CD4-positive, CD25-positive, alpha-beta regulatory T cell (primary cell): ENCODE data around the gene RCE1. TPM values are rescaled to one million over a fixed set of nuclear protein-coding genes. Genes with fewer than 3 reads are reported as not detected.

Experiments
- ATAC-seq, 2 donors: fragments of 150-1000 bp; cut with Tn5 transposase; one replicate each; pipeline ENCODE4 v1.10.0; 2021; ENCODE audit warnings: low read depth in 2 of 2, moderate number of reproducible peaks in 2 of 2, moderate library complexity in 1 of 2
- DNase-seq, 3 donors: peaks; one replicate each; pipeline versions ENCODE4 v3.0.0 to v3.0.0-alpha.2; 2012 to 2022; ENCODE audit warnings: mixed read lengths in 1 of 3
- H3K27ac ChIP-seq: one replicate; pipeline ENCODE4 v1.7.0; 2013; ENCODE audit warnings: mild to moderate bottlenecking, low read length; ENCODE audit not compliant: insufficient read depth, poor library complexity, severe bottlenecking
- H3K27me3 ChIP-seq: one replicate; pipeline ENCODE4 v1.7.0; 2013; ENCODE audit warnings: low read length; ENCODE audit not compliant: control insufficient read depth, insufficient read depth
- H3K36me3 ChIP-seq: one replicate; pipeline ENCODE4 v1.7.0; 2013; ENCODE audit warnings: mild to moderate bottlenecking, low read length, moderate library complexity; ENCODE audit not compliant: control insufficient read depth, insufficient read depth
- H3K4me1 ChIP-seq: 2 replicates; pipeline ENCODE4 v1.7.0; 2013; ENCODE audit warnings: mild to moderate bottlenecking, low read length; ENCODE audit not compliant: insufficient read depth, control insufficient read depth, poor library complexity, severe bottlenecking
- H3K4me3 ChIP-seq: one replicate; pipeline ENCODE4 v1.7.0; 2013; ENCODE audit warnings: low read depth, mild to moderate bottlenecking, low read length, moderate library complexity
- H3K9me3 ChIP-seq, 2 experiments: 1 replicate in 1 of 2; 2 replicates in 1 of 2; pipeline ENCODE4 v1.7.0; 2013; ENCODE audit warnings: low read length in 2 of 2, mild to moderate bottlenecking in 1 of 2, moderate library complexity in 1 of 2; ENCODE audit not compliant: control insufficient read depth in 2 of 2
- H3K27ac Mint-ChIP-seq, 3 donors: one replicate each; pipeline ENCODE4 v1.8.0; 2020 to 2022; ENCODE audit warnings: mild to moderate bottlenecking in 3 of 3, mixed read lengths in 3 of 3, moderate library complexity in 2 of 3
- H3K27me3 Mint-ChIP-seq: one replicate; pipeline ENCODE4 v1.8.0; 2022; ENCODE audit warnings: mild to moderate bottlenecking, mixed read lengths
- H3K36me3 Mint-ChIP-seq: one replicate; pipeline ENCODE4 v1.8.0; 2020; ENCODE audit warnings: mixed read lengths
- H3K4me1 Mint-ChIP-seq, 4 donors: one replicate each; pipeline ENCODE4 v1.8.0; 2020 to 2022; ENCODE audit warnings: mixed read lengths in 4 of 4, mild to moderate bottlenecking in 1 of 4
- H3K4me3 Mint-ChIP-seq, 4 donors: one replicate each; pipeline ENCODE4 v1.8.0; 2020 to 2022; ENCODE audit warnings: mild to moderate bottlenecking in 4 of 4, mixed read lengths in 4 of 4, moderate library complexity in 3 of 4
- H3K9me3 Mint-ChIP-seq, 7 donors: one replicate each; pipeline ENCODE4 v1.8.0; 2020 to 2022; ENCODE audit warnings: mixed read lengths in 7 of 7, mild to moderate bottlenecking in 3 of 7, moderate library complexity in 2 of 7
- polyA plus RNA-seq, 4 donors: library from polyadenylated mRNA; unstranded; fragments of 300-500 nt; fragmentation: Illumina TruSeq; gene quantifications; one replicate each; pipeline ENCODE4 v1.2.3, GENCODE V29; 2021
- total RNA-seq: library from RNA; stranded (reverse); gene quantifications from one replicate; pipeline ENCODE4 v1.2.3, GENCODE V29; 2022

Gene RCE1
- total and polyA plus RNA-seq, 5 donors from 2014 or later: 20.6 to 45.6 (median 22.2) TPM

GRCh38 chr11:66840317-66841091, 2.7 kb upstream of the RCE1 start:
- Histone ChIP-seq H3K4me3 (peak overlapping the region; percentile 6), H3K27ac (peak overlapping the region; percentile 98), H3K36me3 (peaks cover 25% of the 10 kb centered on the region), H3K9me3 (no peaks in the 10 kb centered on the region), H3K27me3 (no peaks in the 10 kb centered on the region), H3K4me1 (peaks cover 48% of the 10 kb centered on the region)
- ATAC-seq (no peak), DNase-seq (no peak)
- Mint-ChIP-seq H3K4me1 (peaks cover 13 to 68% (median 39%) of the 10 kb centered on the region in 4 donors), H3K4me3 (peak overlapping the region; percentile 44 to 92 (median 56)), H3K27ac (peak overlapping the region; percentile 74 to 97 (median 76)), H3K27me3 (no peaks in the 10 kb centered on the region), H3K9me3 (no peaks in the 10 kb centered on the region), H3K36me3 (peaks cover 7% of the 10 kb centered on the region)

- Mint-ChIP-seq H3K27me3 (no peaks in the 10 kb centered on the region), H3K27ac (peak overlapping the region; percentile 71 to 97 (median 97)), H3K4me3 (peak overlapping the region; percentile 92 to 99 (median 93)), H3K36me3 (peaks cover 7% of the 10 kb centered on the region), H3K4me1 (peaks cover 11 to 64% (median 39%) of the 10 kb centered on the region in 4 donors), H3K9me3 (no peaks in the 10 kb centered on the region)
- Histone ChIP-seq H3K9me3 (no peaks in the 10 kb centered on the region), H3K27me3 (no peaks in the 10 kb centered on the region), H3K27ac (peak overlapping the region; percentile 98), H3K4me3 (peak overlapping the region; percentile 87), H3K36me3 (peaks cover 32% of the 10 kb centered on the region), H3K4me1 (peaks cover 48% of the 10 kb centered on the region)
- ATAC-seq: no peak
- DNase-seq: no peak
These were observed 1.4 kb upstream of the RCE1 start for GRCh38 chr11:66841861-66842260.

DNA sequence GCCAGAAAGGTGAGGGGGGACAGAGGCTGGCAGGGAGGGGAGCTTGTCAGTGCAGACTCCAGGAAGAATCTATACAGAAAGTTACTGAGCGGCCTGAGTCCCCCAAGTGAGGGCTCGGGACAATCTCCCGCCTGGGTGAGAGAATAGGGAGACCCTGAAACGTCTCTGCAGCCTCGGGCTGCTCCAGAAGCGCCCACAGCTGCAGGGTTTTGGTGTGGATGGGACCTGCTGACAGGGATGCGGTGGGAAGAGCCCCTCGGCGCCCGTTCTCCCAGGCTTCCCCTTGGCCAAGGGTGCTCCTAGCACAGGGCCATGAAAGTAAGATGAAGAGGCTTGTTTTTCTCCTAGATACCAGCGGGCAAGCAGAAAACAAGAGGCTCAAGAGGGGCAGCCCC, 743 bp upstream of the RCE1 start:
- H3K4me3 Mint-ChIP-seq: peak overlapping the region; percentile 92 to 99 (median 93)
- Histone ChIP-seq H3K4me3 (peak overlapping the region; percentile 87), H3K36me3 (peaks cover 34% of the 10 kb centered on the region), H3K9me3 (no peaks in the 10 kb centered on the region), H3K4me1 (peaks cover 48% of the 10 kb centered on the region), H3K27ac (peak overlapping the region; percentile 98), H3K27me3 (no peaks in the 10 kb centered on the region)
- H3K27ac Mint-ChIP-seq: peak overlapping the region in 2 of 3 donors; percentile 97
- peaks cover 7% of the 10 kb centered on the region for H3K36me3 Mint-ChIP-seq
- no peak for ATAC-seq
- peak in 1 of 3 donors; percentile 20 for DNase-seq
- peaks cover 11 to 64% (median 39%) of the 10 kb centered on the region in 4 donors for H3K4me1 Mint-ChIP-seq
- H3K27me3 Mint-ChIP-seq: no peaks in the 10 kb centered on the region
- H3K9me3 Mint-ChIP-seq: no peaks in the 10 kb centered on the region

- peaks cover 30% of the 10 kb centered on the region for H3K36me3 ChIP-seq
These were observed 695 bp downstream of the RCE1 start for GRCh38 chr11:66843776-66844495.

GRCh38 chr11:66844496-66845142, 1.4 kb downstream of the RCE1 start:
- H3K4me3 ChIP-seq: peak overlapping the region; percentile 75

More at GRCh38 chr11:66843776-66844495, 695 bp downstream of the RCE1 start:
- Mint-ChIP-seq H3K27me3 (no peaks in the 10 kb centered on the region), H3K4me1 (peaks cover 11 to 56% (median 37%) of the 10 kb centered on the region in 4 donors), H3K36me3 (peaks cover 7% of the 10 kb centered on the region), H3K27ac (peak overlapping the region; percentile 89 to 97 (median 92)), H3K4me3 (peak overlapping the region; percentile 92 to 94 (median 92)), H3K9me3 (no peaks in the 10 kb centered on the region)
- ATAC-seq: no peak
- Histone ChIP-seq H3K4me3 (peak overlapping the region; percentile 75), H3K4me1 (peaks cover 48% of the 10 kb centered on the region), H3K27me3 (no peaks in the 10 kb centered on the region), H3K27ac (peak overlapping the region; percentile 98), H3K9me3 (no peaks in the 10 kb centered on the region)
- no peak for DNase-seq

DNA sequence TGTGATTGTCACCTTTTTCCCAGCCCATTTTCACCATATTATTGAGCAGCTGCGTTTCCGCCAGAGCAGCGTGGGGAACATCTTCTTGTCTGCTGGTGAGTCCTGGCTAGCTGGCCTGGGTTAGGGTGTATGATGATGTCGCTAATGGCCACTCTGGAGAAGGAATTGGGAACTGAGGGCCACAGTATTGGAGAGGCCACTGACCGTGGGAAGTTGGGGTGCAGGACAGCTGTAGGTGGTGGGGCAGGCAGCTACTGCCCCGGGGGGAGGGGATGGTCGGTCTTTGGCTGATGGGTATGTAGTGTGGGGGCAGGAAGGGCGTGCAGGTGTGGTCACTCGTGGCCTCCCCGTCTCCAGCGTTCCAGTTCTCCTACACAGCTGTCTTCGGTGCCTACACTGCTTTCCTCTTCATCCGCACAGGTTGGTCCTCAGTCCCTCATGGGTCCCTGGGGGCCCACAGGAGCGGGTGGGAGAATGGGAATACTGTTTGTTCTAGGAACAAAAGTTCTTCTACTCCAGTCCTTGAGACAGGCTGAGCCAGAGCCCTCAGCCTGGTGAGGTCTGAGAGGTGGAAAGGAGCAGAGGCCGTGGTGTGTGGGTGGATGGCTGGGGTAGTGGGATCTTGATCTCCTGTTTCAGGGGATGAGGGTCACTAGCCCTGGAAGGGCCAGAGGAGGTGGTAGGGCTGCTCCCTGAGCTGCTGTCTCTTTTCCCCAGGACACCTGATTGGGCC, 2.1 kb downstream of the RCE1 start:
- H3K27ac Mint-ChIP-seq: peak overlapping the region in 2 of 3 donors; percentile 51 to 97
- no peaks in the 10 kb centered on the region for H3K27me3 ChIP-seq
- no peaks in the 10 kb centered on the region for H3K9me3 ChIP-seq
- peaks cover 11 to 43% (median 29%) of the 10 kb centered on the region in 4 donors for H3K4me1 Mint-ChIP-seq
- peaks cover 37% of the 10 kb centered on the region for H3K4me1 ChIP-seq
- H3K4me3 ChIP-seq: no peak overlapping the region
- H3K27ac ChIP-seq: no peak overlapping the region
- no peak for DNase-seq
- ATAC-seq: no peak
- H3K9me3 Mint-ChIP-seq: no peaks in the 10 kb centered on the region
- H3K4me3 Mint-ChIP-seq: peak overlapping the region; percentile 60 to 94 (median 90)
- H3K36me3 Mint-ChIP-seq: peaks cover 4% of the 10 kb centered on the region
- H3K36me3 ChIP-seq: peaks cover 21% of the 10 kb centered on the region
- H3K27me3 Mint-ChIP-seq: no peaks in the 10 kb centered on the region

More at GRCh38 chr11:66844496-66845142, 1.4 kb downstream of the RCE1 start:
- Histone ChIP-seq H3K36me3 (peaks cover 26% of the 10 kb centered on the region), H3K27me3 (no peaks in the 10 kb centered on the region), H3K4me1 (peaks cover 44% of the 10 kb centered on the region), H3K27ac (no peak overlapping the region), H3K9me3 (no peaks in the 10 kb centered on the region)
- no peak for ATAC-seq
- Mint-ChIP-seq H3K27me3 (no peaks in the 10 kb centered on the region), H3K27ac (peak overlapping the region; percentile 89 to 97 (median 92)), H3K4me1 (peaks cover 11 to 50% (median 34%) of the 10 kb centered on the region in 4 donors), H3K4me3 (peak overlapping the region; percentile 92 to 94 (median 92)), H3K9me3 (no peaks in the 10 kb centered on the region), H3K36me3 (peaks cover 7% of the 10 kb centered on the region)
- DNase-seq: no peak

GRCh38 chr11:66845876-66846212, 2.6 kb downstream of the RCE1 start:
- ATAC-seq (no peak), DNase-seq (no peak)
- peaks cover 11 to 37% (median 24%) of the 10 kb centered on the region in 4 donors for H3K4me1 Mint-ChIP-seq
- H3K9me3 Mint-ChIP-seq: no peaks in the 10 kb centered on the region
- no peak overlapping the region for H3K27ac ChIP-seq
- H3K27me3 ChIP-seq: no peaks in the 10 kb centered on the region
- no peaks in the 10 kb centered on the region for H3K27me3 Mint-ChIP-seq
- no peak overlapping the region for H3K27ac Mint-ChIP-seq
- no peak overlapping the region for H3K4me3 ChIP-seq
- no peaks in the 10 kb centered on the region for H3K36me3 Mint-ChIP-seq
- H3K36me3 ChIP-seq: peaks cover 21% of the 10 kb centered on the region
- no peaks in the 10 kb centered on the region for H3K9me3 ChIP-seq
- H3K4me3 Mint-ChIP-seq: peak overlapping the region in 3 of 4 donors; percentile 87 to 94 (median 92)
- H3K4me1 ChIP-seq: peaks cover 31% of the 10 kb centered on the region
